ENCODE results near the gene OTUD7B.

OTUD7B gene

DNA sequence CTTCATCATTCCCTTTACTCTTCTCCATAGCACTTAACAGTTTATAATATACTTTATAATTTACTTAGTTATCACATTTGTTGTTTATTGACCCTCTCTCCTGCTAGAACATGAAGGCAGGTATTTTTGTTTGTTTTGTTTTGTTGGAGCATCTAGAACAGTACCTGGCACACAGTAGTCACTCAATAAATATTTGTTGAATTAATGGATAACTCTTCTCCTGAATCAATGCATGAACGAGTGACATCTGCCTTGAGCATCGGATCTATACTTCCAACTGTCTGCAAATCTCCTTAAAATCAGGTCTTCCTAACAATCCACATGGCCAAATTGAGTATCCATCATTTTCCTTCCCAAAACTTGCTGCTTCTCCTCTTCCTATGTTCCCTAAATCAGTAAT is 38.0 kb downstream of the OTUD7B start:
- no peak for DNase-seq
- no peaks in the 10 kb centered on the region for H3K9me3 Mint-ChIP-seq
- no peaks in the 10 kb centered on the region for H3K4me1 Mint-ChIP-seq
- H3K4me3 Mint-ChIP-seq: no peak overlapping the region
- H3K27ac Mint-ChIP-seq: no peak overlapping the region
- TF ChIP-seq, protein P1, sequence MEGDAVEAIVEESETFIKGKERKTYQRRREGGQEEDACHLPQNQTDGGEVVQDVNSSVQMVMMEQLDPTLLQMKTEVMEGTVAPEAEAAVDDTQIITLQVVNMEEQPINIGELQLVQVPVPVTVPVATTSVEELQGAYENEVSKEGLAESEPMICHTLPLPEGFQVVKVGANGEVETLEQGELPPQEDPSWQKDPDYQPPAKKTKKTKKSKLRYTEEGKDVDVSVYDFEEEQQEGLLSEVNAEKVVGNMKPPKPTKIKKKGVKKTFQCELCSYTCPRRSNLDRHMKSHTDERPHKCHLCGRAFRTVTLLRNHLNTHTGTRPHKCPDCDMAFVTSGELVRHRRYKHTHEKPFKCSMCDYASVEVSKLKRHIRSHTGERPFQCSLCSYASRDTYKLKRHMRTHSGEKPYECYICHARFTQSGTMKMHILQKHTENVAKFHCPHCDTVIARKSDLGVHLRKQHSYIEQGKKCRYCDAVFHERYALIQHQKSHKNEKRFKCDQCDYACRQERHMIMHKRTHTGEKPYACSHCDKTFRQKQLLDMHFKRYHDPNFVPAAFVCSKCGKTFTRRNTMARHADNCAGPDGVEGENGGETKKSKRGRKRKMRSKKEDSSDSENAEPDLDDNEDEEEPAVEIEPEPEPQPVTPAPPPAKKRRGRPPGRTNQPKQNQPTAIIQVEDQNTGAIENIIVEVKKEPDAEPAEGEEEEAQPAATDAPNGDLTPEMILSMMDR (IDR thresholded peaks at IDR 0.05): no peak
- no peaks in the 10 kb centered on the region for H3K27me3 Mint-ChIP-seq (ENCODE audit: low read depth, poor library complexity)
- H3K36me3 Mint-ChIP-seq (ENCODE audit: low read depth): peaks cover 64% of the 10 kb centered on the region

DNA sequence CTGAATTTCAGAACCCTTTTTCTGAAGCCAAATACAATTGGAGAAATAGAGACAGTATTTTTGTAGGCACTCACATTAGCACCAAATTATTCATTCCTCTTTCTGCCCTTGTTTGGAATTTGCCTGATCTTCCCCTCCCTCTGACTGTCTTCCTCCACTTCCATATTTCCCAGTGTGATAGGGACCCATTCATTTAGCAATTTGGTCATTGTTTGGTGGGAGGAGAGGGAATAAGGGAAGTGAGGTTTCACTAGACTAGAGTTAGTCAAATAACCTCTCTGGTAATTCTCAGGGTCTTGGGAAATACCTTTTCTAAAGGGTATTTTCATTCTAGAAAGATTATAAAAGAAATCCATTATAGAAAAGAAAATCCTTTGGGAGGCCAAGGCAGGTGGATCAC is 42.9 kb downstream of the OTUD7B start:
- H3K27me3 Mint-ChIP-seq (ENCODE audit: low read depth, poor library complexity): no peaks in the 10 kb centered on the region
- H3K9me3 Mint-ChIP-seq: no peaks in the 10 kb centered on the region
- TF ChIP-seq, protein P1 (IDR thresholded peaks at IDR 0.05): no peak
- DNase-seq: no peak
- H3K27ac Mint-ChIP-seq: peak overlapping the region; percentile 58
- no peaks in the 10 kb centered on the region for H3K4me1 Mint-ChIP-seq
- peaks cover 58% of the 10 kb centered on the region for H3K36me3 Mint-ChIP-seq (ENCODE audit: low read depth)
- no peak overlapping the region for H3K4me3 Mint-ChIP-seq

DNA sequence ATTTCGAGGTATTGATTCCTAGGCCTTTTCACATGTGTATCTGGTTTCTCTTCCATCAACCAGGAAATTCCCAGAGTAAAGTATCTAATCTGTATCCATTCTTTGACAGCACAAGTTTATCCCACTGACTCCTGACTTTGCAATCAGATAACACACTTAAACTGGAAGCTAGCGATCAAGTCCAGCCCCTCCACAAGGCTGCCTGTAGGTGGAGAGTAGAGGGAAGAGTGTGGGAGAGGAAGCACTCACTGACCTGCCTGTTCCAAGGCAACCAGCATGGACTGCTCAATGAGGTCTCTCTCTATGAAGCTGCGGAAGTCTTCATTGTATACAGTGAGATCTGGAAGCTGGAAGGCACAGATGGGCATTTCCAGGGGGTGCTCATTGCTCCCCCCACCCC is 43.5 kb downstream of the OTUD7B start:
- peaks cover 52% of the 10 kb centered on the region for H3K36me3 Mint-ChIP-seq (ENCODE audit: low read depth)
- no peaks in the 10 kb centered on the region for H3K27me3 Mint-ChIP-seq (ENCODE audit: low read depth, poor library complexity)

DNA sequence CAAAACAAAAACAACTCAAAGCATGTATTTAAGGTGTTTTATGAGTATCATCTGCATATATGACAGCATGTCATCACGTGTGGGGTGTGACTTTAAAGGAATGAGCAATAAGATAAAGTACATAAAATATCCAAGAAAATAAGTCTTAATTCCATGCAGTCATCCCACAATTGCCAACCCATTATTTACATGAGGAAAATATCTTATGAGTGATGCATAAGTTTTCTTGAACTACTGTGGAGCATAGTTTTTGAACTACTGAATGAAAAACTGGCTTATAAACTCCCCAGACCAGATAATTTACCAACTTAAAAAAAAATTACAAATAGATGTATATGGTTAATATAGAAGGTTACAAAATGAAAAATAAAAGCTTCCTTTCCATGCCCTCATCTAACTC is 44.1 kb downstream of the OTUD7B start:
- TF ChIP-seq, protein P1 (IDR thresholded peaks at IDR 0.05): no peak
- H3K9me3 Mint-ChIP-seq: no peaks in the 10 kb centered on the region
- H3K27me3 Mint-ChIP-seq (ENCODE audit: low read depth, poor library complexity): no peaks in the 10 kb centered on the region
- H3K4me3 Mint-ChIP-seq: no peak overlapping the region
- no peaks in the 10 kb centered on the region for H3K4me1 Mint-ChIP-seq
- no peak for DNase-seq
- peaks cover 53% of the 10 kb centered on the region for H3K36me3 Mint-ChIP-seq (ENCODE audit: low read depth)
- no peak overlapping the region for H3K27ac Mint-ChIP-seq

More for the DNA sequence above, 43.5 kb downstream of the OTUD7B start:
- TF ChIP-seq, protein P1 (IDR thresholded peaks at IDR 0.05): no peak
- Mint-ChIP-seq H3K9me3 (no peaks in the 10 kb centered on the region), H3K4me3 (no peak overlapping the region), H3K4me1 (no peaks in the 10 kb centered on the region), H3K27ac (peak overlapping the region; percentile 75)
- no peak for DNase-seq

DNA sequence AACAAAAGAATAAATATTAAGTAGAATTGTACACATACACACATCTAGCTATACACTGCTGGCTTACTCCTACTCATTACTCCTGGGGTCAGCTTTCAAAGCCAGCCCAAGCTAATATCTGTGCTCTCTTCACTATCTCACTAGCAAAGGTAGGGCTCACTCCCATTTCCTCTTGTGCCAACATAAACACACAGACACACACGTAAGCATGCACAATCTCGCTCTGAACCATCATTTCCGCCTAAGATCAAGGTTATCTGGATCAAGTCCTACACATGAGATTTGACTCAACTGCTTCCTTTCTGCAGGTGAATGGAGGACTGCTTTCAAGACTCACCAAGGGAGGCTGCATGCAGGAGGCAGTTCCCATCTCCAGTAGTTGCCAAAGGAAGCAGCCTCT is 45.1 kb downstream of the OTUD7B start:
- DNase-seq: no peak
- Mint-ChIP-seq H3K4me3 (no peak overlapping the region), H3K9me3 (peaks cover 4% of the 10 kb centered on the region), H3K27me3 (ENCODE audit: low read depth, poor library complexity) (no peaks in the 10 kb centered on the region), H3K27ac (peak overlapping the region; percentile 77), H3K36me3 (ENCODE audit: low read depth) (peaks cover 53% of the 10 kb centered on the region), H3K4me1 (no peaks in the 10 kb centered on the region)
- TF ChIP-seq, protein P1 (IDR thresholded peaks at IDR 0.05): no peak

DNA sequence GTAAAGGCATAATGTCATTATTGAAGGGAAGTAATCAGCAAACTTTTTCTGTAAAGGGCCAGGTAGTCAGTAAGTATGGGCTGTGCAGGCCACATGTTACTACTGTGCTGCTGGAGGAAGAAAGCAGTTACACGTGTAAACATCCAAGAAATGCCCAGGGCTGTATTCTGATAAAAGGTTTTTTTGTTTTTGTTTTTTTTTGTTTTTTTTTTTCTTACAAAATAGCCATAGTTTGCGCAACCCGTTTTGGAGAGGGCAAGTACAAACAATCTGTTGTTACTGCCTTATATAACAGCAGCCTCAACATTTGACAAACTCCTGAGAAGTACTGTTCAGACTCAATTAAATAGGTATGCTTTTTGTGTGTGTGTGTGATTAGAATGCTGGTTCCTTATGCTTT is 47.2 kb downstream of the OTUD7B start:
- Mint-ChIP-seq H3K9me3 (peaks cover 21% of the 10 kb centered on the region), H3K4me3 (no peak overlapping the region), H3K27me3 (ENCODE audit: low read depth, poor library complexity) (no peaks in the 10 kb centered on the region), H3K4me1 (no peaks in the 10 kb centered on the region), H3K27ac (peak overlapping the region; percentile 43), H3K36me3 (ENCODE audit: low read depth) (peaks cover 73% of the 10 kb centered on the region)
- DNase-seq: no peak
- TF ChIP-seq, protein P1 (IDR thresholded peaks at IDR 0.05): no peak
